HG02885 (cell line): ENCODE data around the gene UGT2B17.

Experiments
- ATAC-seq: cut with Tn5 transposase; IDR thresholded peaks from one replicate; pipeline ENCODE4 v1.9.1; 2021; ENCODE audit warnings: mild to moderate bottlenecking; ENCODE audit not compliant: unreplicated experiment, poor library complexity

Gene UGT2B17

DNA sequence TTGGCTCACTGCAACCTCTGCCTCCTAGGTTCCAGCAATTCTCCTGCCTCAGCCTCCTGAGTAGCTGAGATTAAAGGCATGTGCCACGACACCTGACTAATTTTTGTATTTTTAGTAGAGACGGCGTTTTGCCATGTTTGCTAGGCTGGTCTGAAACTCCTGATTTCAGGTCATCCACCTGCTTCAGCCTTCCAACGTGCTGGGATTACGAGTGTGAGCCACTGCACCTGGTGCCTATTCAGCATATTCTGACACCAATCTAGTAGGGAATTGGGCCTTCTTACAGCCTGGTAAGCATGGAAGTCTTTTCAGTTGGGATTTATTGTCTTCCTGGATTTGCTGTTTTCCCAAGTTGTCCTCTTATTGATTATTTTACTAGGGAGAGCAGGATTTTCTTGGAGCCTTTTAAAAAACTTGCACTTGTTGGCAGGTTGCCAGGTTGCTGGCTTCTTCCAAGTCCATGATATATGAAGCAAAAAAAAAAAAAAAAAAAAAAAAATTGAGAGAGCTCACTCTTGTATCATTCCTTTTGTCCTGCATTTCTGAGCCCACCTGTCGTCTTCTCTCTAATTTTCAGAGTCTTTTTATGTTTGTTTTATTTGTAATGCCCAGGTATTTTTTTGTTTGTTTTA is 85.2 kb downstream of the UGT2B17 start:
- no peak for ATAC-seq

DNA sequence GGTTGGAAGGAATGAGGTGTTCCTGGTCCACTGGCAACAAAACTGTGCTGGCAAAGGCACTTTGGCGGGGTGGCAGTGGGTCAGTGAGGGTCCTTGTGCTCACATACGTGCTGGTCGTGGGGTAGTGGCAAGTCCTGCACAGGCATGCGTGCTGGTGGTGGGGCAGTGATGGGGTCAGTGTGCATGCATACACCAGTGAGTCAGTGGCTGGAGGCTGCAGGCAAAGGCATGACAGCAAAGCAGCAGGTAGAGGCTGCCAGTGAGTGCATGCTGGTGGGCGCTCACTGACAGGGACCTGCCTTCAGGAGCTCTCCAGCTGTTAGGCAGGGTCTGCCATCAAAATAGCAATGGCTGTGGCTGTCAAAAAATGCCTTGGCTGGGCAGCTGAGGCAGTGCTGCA is 86.8 kb downstream of the UGT2B17 start:
- no peak for ATAC-seq
